Transverse colon (tissue), 4 donors: ENCODE results near the gene CASK.

ENCODE experiments used
- EP300 ChIP-seq: sonication (generic); formaldehyde crosslinking; IDR thresholded peaks from one replicate; pipeline ENCODE4 v1.6.1; 2017; ENCODE audit warnings: antibody characterized with exemption, low read depth
- POLR2A ChIP-seq: fragments of 450-650 bp; IDR thresholded peaks from one replicate; pipeline ENCODE4 v1.6.1; 2016; ENCODE audit warnings: antibody characterized with exemption, mild to moderate bottlenecking, moderate library complexity
- POLR2AphosphoS5 ChIP-seq, 3 donors: sonication (generic); formaldehyde crosslinking; IDR thresholded peaks; one replicate each; pipeline ENCODE4 v1.6.1; 2016; ENCODE audit warnings: antibody characterized with exemption in 3 of 3
- TF ChIP-seq, protein P1 (sequence below), 5 experiments: fragments of 200-600 bp in 3 of 5; fragments of 450-650 bp in 2 of 5; sonication (generic) in 3 of 5; IDR thresholded peaks; 1 replicate in 2 of 5; 2 replicates in 3 of 5; pipeline ENCODE4 v1.5.1; 2016 to 2017; ENCODE audit warnings: antibody characterized with exemption in 5 of 5, inconsistent platforms in 3 of 5, mild to moderate bottlenecking in 2 of 5, moderate library complexity in 1 of 5

DNA sequence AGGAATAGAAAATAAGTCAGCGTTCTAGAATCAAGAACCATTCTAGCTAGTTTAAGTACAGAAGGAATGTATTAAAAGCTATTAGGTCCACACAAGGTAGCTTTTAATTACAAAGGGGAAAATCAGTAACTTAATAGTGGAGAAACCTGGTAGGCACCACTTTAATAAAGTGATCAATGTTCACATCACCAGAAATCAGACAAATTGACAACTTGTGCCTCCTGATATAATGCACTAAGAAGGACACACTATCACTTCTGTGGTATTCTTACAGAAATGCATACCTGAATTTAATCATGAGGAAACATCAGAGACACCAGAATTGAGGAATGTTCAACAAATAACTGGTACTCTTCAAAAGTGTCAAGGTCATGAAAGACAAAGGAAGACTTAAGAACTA is 421.4 kb downstream of the CASK start:
- TF ChIP-seq, protein P1, sequence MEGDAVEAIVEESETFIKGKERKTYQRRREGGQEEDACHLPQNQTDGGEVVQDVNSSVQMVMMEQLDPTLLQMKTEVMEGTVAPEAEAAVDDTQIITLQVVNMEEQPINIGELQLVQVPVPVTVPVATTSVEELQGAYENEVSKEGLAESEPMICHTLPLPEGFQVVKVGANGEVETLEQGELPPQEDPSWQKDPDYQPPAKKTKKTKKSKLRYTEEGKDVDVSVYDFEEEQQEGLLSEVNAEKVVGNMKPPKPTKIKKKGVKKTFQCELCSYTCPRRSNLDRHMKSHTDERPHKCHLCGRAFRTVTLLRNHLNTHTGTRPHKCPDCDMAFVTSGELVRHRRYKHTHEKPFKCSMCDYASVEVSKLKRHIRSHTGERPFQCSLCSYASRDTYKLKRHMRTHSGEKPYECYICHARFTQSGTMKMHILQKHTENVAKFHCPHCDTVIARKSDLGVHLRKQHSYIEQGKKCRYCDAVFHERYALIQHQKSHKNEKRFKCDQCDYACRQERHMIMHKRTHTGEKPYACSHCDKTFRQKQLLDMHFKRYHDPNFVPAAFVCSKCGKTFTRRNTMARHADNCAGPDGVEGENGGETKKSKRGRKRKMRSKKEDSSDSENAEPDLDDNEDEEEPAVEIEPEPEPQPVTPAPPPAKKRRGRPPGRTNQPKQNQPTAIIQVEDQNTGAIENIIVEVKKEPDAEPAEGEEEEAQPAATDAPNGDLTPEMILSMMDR (IDR thresholded peaks at IDR 0.05) = no peak
- TF ChIP-seq POLR2A = no peak
- TF ChIP-seq POLR2AphosphoS5 (IDR thresholded peaks at IDR 0.05) = no peak
- TF ChIP-seq EP300 = no peak
